CD4-positive, alpha-beta T cell treated with Interleukin-10 for 1 hour (primary cell): ENCODE measurements around the gene RXFP3.

Experiments
- DNase-seq: peaks from one replicate; pipeline ENCODE4 v3.0.0-alpha.2; 2020

RXFP3 gene

DNA sequence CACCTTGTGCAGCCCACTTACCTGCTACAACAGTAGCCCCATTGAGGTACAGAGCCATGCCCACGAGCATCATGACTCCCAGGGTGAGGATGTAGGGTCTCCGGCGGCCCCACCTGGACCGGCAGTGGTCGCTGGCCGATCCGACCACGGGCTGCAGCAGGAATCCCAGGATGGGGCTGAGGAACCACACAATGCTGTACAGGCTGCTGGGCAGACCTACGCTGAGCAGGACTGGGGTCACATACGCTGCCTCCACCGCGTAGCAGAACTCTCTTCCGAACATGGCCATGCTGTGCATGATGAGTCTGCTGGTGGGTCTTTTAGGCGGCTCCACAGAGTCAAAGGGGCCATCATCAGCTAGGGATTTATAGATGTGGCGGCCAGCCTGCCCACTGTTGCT is 48.0 kb downstream of the RXFP3 start:
- DNase-seq, result no peak

DNA sequence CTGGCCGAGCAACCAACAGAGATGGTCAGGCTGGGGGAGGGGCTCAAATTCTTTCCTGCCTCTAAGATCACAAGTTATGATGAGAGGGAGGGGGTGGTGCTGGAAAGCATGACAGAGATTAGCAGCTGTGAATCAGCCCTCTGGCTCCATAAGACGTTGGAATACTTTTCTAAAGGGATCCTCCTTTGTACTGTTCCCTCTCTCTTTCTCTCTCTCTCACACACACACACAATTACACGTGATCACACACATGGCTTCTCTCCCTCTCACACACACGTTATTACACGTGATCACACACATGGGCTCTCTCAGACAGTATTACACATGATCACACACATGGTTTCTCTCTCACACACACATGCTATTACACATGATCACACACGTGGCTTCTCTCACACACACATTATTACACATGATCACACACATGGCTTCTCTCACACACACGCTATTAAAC is 48.5 kb downstream of the RXFP3 start, which contains the start of gene SLC45A2:
Gene SLC45A2, minus strand, starts transcription at position 23 of the 454 bp plus-strand sequence. CDS start 110 bp downstream, outside the sequence.
- no peak for DNase-seq

DNA sequence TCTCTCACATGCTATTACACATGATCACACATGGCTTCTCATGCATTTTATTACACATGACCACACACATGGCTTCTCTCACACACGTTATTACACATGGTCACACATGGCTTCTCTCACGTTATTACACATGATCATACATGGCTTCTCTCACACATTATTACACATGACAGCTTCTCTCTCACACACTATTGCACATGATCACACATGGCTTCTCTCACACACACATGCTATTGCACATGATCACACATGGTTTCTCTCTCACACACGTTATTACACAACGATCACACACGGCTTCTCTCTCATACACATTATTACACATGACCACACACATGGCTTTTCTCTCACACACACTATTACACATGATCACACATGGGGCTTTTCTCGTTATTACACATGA is 49.3 kb downstream of the RXFP3 start:
- DNase-seq, result no peak
